Gastroesophageal sphincter (tissue), 3 donors: ENCODE data around the gene DCLK2.

Experiments
- EP300 ChIP-seq: sonication (generic); formaldehyde crosslinking; IDR thresholded peaks from one replicate; pipeline ENCODE4 v1.6.1; 2017; ENCODE audit warnings: antibody characterized with exemption, mild to moderate bottlenecking
- POLR2A ChIP-seq, 2 donors: fragments of 450-650 bp; IDR thresholded peaks; one replicate each; pipeline ENCODE4 v1.6.1; 2017; ENCODE audit warnings: antibody characterized with exemption in 2 of 2, mild to moderate bottlenecking in 2 of 2, moderate library complexity in 1 of 2
- POLR2AphosphoS5 ChIP-seq: sonication (generic); formaldehyde crosslinking; IDR thresholded peaks from one replicate; pipeline ENCODE4 v1.6.1; 2017; ENCODE audit warnings: antibody characterized with exemption
- TF ChIP-seq, protein P1 (sequence below), 4 experiments: fragments of 200-600 bp in 2 of 4; fragments of 450-650 bp in 2 of 4; sonication (generic) in 1 of 4; IDR thresholded peaks; one replicate each; pipeline ENCODE4 v1.5.1; 2017 to 2019; ENCODE audit warnings: antibody characterized with exemption in 4 of 4, mild to moderate bottlenecking in 2 of 4, moderate library complexity in 2 of 4

DNA sequence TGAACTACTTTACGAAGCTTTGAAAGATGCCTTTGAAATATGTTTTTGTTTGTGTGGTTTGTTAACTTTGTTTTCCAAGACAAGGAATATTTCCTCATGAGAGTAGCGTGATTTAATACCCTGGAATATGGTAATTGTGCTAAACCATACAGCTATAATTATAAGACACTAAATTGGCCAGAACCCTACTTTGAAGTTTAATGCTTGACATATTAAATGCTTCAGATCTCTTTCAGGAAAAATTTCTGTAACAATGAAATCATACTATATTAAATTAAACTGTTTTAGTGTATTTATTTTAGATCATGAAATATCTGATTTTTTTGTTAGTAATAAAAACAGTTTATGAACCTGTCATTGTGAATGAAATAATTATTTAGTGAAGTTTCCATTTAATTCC is 63.5 kb downstream of the DCLK2 start:
- TF ChIP-seq POLR2AphosphoS5: no peak
- TF ChIP-seq, protein P1, sequence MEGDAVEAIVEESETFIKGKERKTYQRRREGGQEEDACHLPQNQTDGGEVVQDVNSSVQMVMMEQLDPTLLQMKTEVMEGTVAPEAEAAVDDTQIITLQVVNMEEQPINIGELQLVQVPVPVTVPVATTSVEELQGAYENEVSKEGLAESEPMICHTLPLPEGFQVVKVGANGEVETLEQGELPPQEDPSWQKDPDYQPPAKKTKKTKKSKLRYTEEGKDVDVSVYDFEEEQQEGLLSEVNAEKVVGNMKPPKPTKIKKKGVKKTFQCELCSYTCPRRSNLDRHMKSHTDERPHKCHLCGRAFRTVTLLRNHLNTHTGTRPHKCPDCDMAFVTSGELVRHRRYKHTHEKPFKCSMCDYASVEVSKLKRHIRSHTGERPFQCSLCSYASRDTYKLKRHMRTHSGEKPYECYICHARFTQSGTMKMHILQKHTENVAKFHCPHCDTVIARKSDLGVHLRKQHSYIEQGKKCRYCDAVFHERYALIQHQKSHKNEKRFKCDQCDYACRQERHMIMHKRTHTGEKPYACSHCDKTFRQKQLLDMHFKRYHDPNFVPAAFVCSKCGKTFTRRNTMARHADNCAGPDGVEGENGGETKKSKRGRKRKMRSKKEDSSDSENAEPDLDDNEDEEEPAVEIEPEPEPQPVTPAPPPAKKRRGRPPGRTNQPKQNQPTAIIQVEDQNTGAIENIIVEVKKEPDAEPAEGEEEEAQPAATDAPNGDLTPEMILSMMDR (IDR thresholded peaks at IDR 0.05): no peak
- TF ChIP-seq POLR2A (IDR thresholded peaks at IDR 0.05): no peak
- TF ChIP-seq EP300: no peak
